CD1c-positive myeloid dendritic cell (primary cell): ENCODE data around the gene VRK1.

ENCODE experiments used
- DNase-seq: peaks from one replicate; pipeline ENCODE4 v3.0.0-alpha.2; 2016; ENCODE audit errors: extremely low spot score

The VRK1 gene

GRCh38 chr14:96790706-96791105 is 6.5 kb upstream of the VRK1 start:
- DNase-seq: no peak

- DNase-seq: no peak
These were observed 5.2 kb upstream of the VRK1 start for GRCh38 chr14:96792003-96792402.

DNA sequence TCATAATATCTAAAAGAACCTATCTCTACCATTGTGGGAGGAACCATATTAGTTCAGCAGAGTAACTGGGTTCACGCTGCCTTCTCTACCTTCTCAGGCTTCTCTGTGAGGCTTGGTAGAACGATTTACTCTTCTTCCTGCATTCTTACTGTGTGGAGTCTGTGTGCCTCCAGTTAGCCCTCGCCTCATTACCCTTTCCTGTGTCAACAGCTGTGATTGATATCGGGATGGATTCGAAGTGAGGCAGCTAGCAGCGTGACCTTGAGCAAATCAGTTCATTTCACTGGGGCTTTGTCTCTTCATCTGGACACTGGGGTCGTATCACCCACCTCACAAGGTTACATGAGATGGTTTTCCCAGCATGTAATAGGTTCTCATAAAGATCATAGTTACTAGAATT is 4.6 kb upstream of the VRK1 start:
- no peak for DNase-seq

- no peak for DNase-seq
These were observed 3.6 kb upstream of the VRK1 start for GRCh38 chr14:96793547-96793946.

DNA sequence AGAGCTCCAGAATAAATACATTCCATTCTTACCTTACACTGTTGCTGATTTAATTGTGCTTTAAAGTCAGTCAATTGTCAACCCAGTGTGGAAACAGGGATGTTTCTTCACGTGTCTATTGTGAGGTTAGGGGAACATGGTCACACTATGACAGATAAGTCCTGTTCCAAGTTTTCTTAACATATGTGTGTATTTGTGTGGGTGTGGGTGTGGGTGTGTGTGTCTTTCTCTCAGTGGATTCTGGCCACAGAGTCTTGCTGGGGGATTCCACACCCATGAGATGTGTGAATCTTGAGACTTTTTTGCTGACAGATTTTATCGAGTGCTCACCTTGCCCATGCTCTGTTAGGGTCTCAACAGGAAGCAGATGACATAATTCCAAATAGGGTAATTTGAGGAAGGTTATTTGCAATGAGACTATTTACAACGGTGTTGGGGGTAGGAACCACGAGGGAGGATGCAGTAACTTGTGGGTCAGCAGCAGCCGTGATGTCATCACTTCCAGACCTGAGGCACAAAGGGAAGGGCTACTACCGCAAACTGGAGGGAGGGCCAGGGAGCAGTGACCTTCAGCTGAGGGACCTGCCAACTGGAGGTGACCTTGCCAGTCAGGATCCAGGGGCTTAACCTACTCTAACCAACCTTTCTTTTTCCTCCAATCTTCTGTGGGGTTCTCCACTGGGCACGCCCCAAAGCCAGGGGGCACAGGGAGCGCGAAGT is 1.9 kb upstream of the VRK1 start:
- peak; percentile 42 for DNase-seq

GRCh38 chr14:96797582-96798349 is 584 bp downstream of the VRK1 start:
- DNase-seq: peak; percentile 48

DNA sequence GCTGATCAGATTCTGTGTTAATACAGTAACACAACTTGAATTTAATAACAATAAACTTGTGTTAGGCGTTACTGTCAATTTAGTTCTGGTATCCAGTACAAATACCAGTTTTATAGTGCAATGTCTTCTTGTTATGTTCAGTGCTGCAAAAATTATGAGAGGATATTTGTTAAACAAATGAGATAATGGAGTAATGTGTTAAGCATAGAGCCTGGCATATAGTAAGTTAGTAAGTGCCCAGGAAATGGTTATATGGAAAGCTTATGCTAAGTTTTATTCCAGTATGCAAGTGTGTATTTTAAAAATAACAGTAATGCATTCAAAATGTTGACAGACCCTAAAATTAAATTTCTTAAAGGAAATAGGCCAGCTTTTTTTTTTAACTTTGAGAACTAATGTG is 1.8 kb downstream of the VRK1 start:
- DNase-seq: no peak

DNA sequence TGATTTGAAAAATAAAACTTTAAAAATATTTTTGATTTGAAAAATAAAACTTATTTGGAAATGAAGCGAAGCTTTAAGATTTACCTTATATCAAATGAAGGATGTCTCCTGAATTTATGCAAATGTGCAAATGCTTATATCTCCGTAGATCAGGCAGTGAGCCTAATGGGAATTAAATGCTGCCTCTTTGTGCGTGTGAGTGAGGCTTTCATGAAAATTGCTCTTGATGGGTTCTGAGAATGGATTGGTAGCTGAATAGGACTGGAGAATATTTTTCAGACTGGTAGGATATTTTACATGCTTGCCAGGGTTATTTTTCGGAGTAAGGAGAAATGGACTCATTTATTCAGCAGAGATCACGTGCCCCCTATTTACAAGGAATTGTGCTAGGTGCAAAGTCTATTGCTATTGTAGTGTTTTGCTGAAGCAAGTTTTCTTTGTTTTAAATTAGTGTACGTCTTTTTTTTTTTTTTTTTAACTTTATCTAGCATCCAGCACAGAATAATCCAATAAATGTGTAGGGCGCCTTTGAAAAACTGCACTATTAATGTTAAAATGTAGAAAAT is 2.4 kb downstream of the VRK1 start:
- DNase-seq: no peak

DNA sequence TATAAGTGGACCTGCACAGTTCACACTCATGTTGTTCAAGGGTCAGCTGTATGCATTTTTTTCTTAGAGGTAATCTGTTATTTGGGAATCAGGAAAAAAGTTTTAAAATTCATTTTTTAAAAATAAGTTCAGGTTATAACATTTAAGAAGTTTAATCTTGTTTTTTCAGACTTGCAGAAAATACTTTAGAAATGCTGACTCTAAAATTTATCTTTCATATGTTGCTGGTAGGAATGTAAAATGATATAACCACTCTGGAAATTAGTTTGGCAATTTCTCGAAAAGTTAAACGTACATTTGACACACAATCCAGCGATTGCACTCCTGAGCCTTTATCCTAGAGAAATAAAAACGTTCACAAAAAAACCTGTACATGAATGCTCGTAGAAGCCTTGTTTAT is 4.7 kb downstream of the VRK1 start:
- DNase-seq: no peak

GRCh38 chr14:96802963-96803362 is 5.8 kb downstream of the VRK1 start:
- DNase-seq: no peak

DNA sequence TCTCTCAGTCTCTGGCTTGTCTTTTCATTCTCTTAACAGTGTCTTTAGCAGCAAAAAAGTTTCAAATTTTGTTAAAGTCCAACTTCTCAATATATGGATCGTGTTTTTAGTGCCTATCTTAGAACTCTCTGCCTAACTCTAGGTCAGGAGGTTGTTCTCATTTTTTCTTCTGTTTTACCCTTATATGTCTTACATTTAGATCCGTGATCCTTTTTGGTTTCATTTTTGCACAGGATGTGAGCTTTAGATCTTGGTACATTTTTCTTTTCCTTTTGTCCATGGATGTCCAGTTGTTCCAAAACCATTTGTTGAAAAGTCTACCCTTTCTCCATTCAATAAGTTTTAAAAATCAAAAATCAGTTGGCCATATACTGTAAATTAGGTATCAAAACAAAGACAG is 6.8 kb downstream of the VRK1 start:
- no peak for DNase-seq

- DNase-seq: no peak
These were observed 7.7 kb downstream of the VRK1 start for GRCh38 chr14:96804895-96805294.

- no peak for DNase-seq
These were observed 8.8 kb downstream of the VRK1 start for GRCh38 chr14:96805956-96806355.

- DNase-seq: peak; percentile 24
These were observed 9.7 kb downstream of the VRK1 start for GRCh38 chr14:96806836-96807235.

DNA sequence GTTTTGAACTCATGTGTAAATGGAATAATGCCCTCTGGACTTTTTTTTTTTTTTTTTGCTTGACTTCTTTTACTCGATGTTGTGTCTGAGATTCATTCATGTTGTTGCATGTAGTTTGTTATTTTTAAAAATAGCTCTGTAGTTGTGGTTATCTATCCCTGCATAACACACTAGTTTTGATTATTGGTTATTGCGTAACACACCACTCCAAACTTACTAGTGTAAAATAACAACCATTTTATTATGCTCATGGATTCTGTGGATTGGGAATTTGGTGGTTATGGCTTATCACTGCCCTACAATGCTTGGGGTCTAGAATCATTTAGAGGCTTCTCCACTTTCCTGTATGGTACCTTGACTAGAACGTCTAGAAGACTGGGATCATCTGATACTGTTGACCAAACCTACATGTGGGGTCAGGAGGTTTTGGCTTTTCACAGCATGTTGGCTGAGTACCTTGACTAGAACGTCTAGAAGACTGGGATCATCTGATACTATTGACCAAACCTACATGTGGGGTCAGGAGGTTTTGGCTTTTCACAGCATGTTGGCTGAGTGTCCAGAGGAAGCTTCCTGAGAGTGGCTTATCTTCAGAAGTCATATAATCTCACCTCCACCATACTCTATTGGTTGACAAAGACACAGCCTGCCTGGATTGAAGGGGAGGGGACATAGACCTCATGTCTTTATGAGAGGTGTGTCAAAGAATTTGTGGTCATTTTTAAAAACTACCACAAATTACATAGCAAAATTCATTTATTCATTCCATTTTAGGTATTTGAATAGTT is 11.6 kb downstream of the VRK1 start:
- DNase-seq: no peak

DNA sequence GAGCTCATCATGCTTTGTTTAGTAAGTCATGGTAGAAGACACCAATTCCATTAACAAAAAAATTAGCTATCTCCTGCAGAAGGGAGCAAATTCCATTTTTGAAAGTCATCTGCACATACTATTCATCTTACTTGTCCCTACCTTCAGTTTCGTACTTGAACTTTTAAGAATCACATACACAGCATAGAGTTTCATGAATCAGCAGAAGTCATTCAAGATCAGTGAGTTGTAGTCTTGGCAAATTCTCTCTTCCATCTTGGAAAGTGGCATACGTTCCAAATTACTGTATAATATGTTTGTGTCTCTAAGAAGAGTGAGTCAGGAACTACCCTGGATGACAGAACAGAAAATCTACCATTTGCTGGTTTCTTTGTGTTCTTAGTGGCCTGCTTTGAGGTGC is 14.1 kb downstream of the VRK1 start:
- DNase-seq: no peak

DNA sequence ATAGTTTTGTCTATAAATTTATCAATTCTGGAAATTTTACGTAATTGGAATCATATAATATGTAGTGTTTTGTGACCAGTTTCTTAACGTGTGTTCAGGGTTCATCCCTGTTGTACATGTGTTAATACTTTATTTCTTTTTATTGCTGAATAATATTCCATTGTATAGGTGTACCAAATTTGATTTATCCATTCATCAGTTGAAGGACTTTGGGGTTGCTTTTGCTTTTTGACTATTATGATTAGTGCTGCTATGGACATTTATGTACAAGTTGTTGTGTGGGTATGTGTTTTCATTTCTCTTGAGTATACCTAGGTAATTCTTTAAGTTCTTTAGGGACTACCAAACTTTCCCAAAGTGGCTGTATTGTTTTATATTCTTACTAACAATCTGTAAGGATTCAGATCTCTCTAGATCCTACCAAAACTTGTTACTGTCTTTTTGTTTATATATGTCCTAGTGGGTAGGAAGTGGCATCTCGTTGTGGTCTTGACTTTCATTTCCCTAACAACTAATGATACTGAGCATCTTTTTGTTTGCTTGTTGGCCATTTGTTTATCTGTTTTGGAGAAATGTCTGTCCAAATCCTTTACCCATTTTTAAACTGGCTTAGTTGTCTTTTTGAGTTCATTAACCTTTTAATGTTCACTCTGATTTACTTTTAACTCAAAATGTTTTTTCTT is 14.9 kb downstream of the VRK1 start:
- no peak for DNase-seq

DNA sequence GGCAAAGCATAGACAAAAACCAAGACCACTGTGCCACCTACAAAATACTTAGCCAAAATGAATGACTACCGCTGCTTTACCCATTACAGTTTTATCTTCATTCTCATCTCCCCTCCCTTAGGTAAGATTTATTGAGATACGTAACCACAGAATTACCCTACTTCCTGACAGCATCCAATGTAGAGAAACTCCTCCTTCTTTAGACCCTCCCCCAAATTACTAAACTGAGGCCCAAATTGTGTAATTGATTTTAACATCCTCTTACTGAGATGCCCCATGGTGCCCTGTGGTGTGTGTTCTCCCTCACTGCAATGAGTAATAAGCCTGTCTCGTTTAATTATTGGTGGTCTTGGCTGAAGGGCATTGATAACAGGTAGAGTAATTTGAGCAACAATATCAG is 19.1 kb downstream of the VRK1 start:
- DNase-seq: no peak

DNA sequence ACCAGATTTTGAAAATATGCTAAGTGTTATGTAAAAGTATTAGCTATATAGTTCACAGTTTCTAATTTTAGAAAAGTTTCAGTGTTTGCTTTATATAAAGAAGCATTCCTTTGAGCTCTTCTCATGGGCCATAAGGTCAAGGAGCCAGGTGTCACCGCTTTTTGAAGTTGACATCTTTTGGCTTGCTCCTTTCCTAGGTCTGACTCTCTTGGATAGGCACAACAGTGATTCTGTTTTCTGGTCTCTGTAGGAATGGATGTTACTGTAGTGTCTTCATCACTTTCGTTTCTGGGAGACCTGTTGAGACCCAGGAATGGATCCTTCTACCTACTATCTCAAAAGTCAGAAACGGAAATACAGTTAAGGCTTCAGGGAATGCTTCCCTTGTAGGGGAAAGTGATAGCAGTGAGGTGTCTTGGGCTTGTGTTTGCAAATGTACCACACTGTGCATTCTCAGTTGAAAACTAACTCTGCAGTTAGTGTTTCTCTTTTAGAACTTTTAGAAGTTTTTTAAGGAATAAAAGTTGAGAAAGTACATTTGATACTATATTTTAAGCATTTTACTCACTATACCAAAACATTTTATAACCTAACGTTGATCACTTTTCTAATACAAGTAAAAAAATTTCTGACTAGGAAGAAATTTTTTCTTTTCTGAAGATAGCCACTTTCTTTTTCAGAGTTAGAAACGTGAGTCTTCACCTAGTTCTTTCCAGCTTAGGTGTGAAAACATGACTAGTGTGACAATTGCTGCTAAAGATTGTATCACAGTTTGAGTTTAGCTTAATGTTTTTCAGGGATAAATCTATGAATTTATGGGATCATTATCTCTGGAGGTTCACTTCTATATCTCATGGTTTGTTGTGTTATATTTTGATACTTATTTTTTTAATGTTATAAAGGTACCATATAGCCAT is 20.8 kb downstream of the VRK1 start:
- DNase-seq: no peak

DNA sequence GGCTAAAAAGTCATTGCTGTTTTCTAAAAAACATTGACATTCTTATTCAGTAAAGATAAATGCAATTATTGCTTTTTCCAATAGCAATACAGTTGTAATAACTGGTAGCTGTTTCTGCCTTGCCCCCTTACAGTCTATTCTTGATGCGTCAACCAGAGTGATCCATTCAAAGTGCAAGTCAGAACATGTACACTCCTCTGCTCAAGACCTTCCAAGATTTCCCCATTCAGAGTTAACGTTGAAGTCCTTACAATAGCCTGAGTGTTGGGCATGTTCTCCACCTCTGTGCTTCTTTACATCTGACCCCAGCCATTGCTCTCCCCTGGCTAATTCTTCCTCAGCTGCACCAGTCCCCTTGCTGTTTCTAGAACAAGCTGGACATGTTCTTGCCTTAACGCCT is 24.3 kb downstream of the VRK1 start:
- DNase-seq: no peak

DNA sequence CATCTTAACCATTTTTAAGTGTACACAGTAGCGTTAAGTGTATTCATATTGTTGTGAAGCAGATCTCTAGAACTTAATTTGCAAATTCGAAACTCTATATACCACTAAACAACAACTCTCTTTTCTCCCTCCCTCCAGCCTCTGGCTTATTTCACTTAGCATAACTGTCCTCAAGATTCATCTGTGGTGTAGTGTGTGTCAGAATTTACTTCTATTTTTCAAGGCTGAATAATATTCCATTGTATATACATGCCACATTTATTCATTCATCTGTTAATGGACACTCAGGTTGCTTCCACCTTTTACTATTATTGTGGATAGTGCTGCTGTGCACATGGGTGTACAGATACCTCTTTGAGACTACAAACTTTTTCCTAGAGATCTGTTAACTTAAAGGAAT is 26.5 kb downstream of the VRK1 start:
- DNase-seq: no peak
